Activated CD4-positive, alpha-beta T cell treated with anti-CD3 and anti-CD28 coated beads for 1 hour (primary cell): ENCODE measurements around the gene CATSPER3.

ENCODE experiments used
- DNase-seq: peaks from one replicate; pipeline ENCODE4 v3.0.0-alpha.2; 2020

The CATSPER3 gene

GRCh38 chr5:134967607-134968006, at the start of gene CATSPER3:
Gene CATSPER3, plus strand, starts transcription at chr5:134967907. Its CDS starts 85 bp downstream, at chr5:134967992.
- DNase-seq = no peak

- DNase-seq = no peak
These were observed 48.8 kb upstream of the CATSPER3 start for GRCh38 chr5:134918861-134919260.

GRCh38 chr5:134920848-134921575, 46.7 kb upstream of the CATSPER3 start:
- DNase-seq = no peak

GRCh38 chr5:134932508-134932907, 35.2 kb upstream of the CATSPER3 start:
- DNase-seq = no peak

- no peak for DNase-seq
These were observed 33.5 kb upstream of the CATSPER3 start for GRCh38 chr5:134934202-134934601.

GRCh38 chr5:134935711-134936602, 31.8 kb upstream of the CATSPER3 start:
- no peak for DNase-seq

- no peak for DNase-seq
These were observed 30.2 kb upstream of the CATSPER3 start for GRCh38 chr5:134937526-134937925.

GRCh38 chr5:134938030-134938429, 29.7 kb upstream of the CATSPER3 start:
- DNase-seq = no peak

- no peak for DNase-seq
These were observed 28.2 kb upstream of the CATSPER3 start for GRCh38 chr5:134939500-134939899.

- no peak for DNase-seq
These were observed 24.2 kb upstream of the CATSPER3 start for GRCh38 chr5:134943547-134943946.

GRCh38 chr5:134944630-134945029, 23.1 kb upstream of the CATSPER3 start:
- DNase-seq = no peak

- no peak for DNase-seq
These were observed 22.7 kb upstream of the CATSPER3 start for GRCh38 chr5:134945041-134945440.

- DNase-seq = no peak
These were observed 18.8 kb upstream of the CATSPER3 start for GRCh38 chr5:134948911-134949310.

GRCh38 chr5:134949316-134949715, 18.4 kb upstream of the CATSPER3 start:
- DNase-seq = no peak

GRCh38 chr5:134957920-134958608, 9.6 kb upstream of the CATSPER3 start:
- no peak for DNase-seq

GRCh38 chr5:134958755-134959154, 9.0 kb upstream of the CATSPER3 start:
- no peak for DNase-seq

GRCh38 chr5:134963098-134963497, 4.6 kb upstream of the CATSPER3 start:
- no peak for DNase-seq

- DNase-seq = no peak
These were observed 3.1 kb upstream of the CATSPER3 start for GRCh38 chr5:134964359-134965270.

- DNase-seq = no peak
These were observed 2.4 kb upstream of the CATSPER3 start for GRCh38 chr5:134965271-134965825.

GRCh38 chr5:134968055-134968454, 348 bp downstream of the CATSPER3 start:
- DNase-seq = no peak

GRCh38 chr5:134969166-134969565, 1.5 kb downstream of the CATSPER3 start:
- DNase-seq = no peak
